GM12878 (cell line): ENCODE data around the gene PALS2. TPM values are rescaled to one million over a fixed set of nuclear protein-coding genes. Genes with fewer than 3 reads are reported as not detected.

Experiments used
- BHLHE40 ChIP-seq, 2 experiments: fragments of 450-650 bp in 1 of 2; IDR thresholded peaks; 2 replicates each; pipeline ENCODE4 v1.6.1; 2011 to 2017; ENCODE audit warnings: low read depth in 2 of 2, borderline replicate concordance in 1 of 2, improper control_type of control experiment in 1 of 2, low read length in 1 of 2, mild to moderate bottlenecking in 1 of 2
- CBX3 ChIP-seq: fragments of 200-600 bp; sonication (generic); IDR thresholded peaks from 2 replicates; pipeline ENCODE4 v1.6.1; 2016; ENCODE audit warnings: low read depth, borderline replicate concordance
- CBX5 ChIP-seq: sonication (generic); IDR thresholded peaks from 2 replicates; pipeline ENCODE4 v1.6.1; 2016; ENCODE audit warnings: low read depth, moderate library complexity, mild to moderate bottlenecking, inconsistent platforms
- CEBPB ChIP-seq, 2 experiments: fragments of 150-350 bp in 1 of 2; IDR thresholded peaks; 2 replicates each; pipeline ENCODE4 v1.6.1; 2012 to 2014; ENCODE audit warnings: low read depth in 2 of 2, low read length in 2 of 2, borderline replicate concordance in 1 of 2, inconsistent platforms in 1 of 2
- CHD4 ChIP-seq: fragments of 200-600 bp; sonication (generic); IDR thresholded peaks from 2 replicates; pipeline ENCODE4 v1.6.1; 2016; ENCODE audit warnings: mild to moderate bottlenecking
- DPF2 ChIP-seq: fragments of 450-650 bp; IDR thresholded peaks from 2 replicates; pipeline ENCODE4 v1.6.1; 2017; ENCODE audit warnings: mild to moderate bottlenecking
- FOS ChIP-seq: IDR thresholded peaks from 3 replicates; pipeline ENCODE4 v1.6.1; 2011; ENCODE audit warnings: borderline replicate concordance; ENCODE audit not compliant: insufficient read length; ENCODE audit errors: extremely low read depth
- KAT2A ChIP-seq: conservative IDR thresholded peaks from 2 replicates; pipeline ENCODE4 v1.6.1; 2011; ENCODE audit warnings: low read depth, low read length; ENCODE audit not compliant: control insufficient read depth
- MTA3 ChIP-seq: IDR thresholded peaks from 2 replicates; pipeline ENCODE4 v1.6.1; 2012; ENCODE audit warnings: low read length, inconsistent platforms, borderline replicate concordance
- PAX5 ChIP-seq: IDR thresholded peaks from 2 replicates; pipeline ENCODE4 v1.6.1; 2011; ENCODE audit warnings: low read depth, low read length, borderline replicate concordance
- SP1 ChIP-seq: IDR thresholded peaks from one replicate; pipeline ENCODE4 v1.6.1; 2011; ENCODE audit warnings: low read depth, low read length
- polyA plus RNA-seq, 11 experiments: library from polyadenylated mRNA; depleted of rRNA in 4 of 11; unstranded in 6 of 11; stranded (reverse) in 5 of 11; fragments of >200 nt; fragmentation: Nextera tagmentation in 4 of 11; fragmentation: Illumina TruSeq in 1 of 11; extraction: Ambion mirVana in 4 of 11; extraction: Trizol in 1 of 11; gene quantifications; 1 replicate in 1 of 11; 2 replicates in 10 of 11; pipeline versions ENCODE4 v1.2.1 to v1.2.3, GENCODE V29; 2011 to 2016; ENCODE audit warnings: inconsistent platforms in 2 of 11, missing spikeins in 2 of 11, low read depth in 1 of 11
- total RNA-seq, 4 experiments: library from RNA; depleted of rRNA in 3 of 4; stranded (reverse); fragments of >200 nt in 3 of 4; fragmentation: Illumina TruSeq in 1 of 4; extraction: Trizol in 1 of 4; gene quantifications; 2 replicates each; pipeline versions ENCODE4 v1.2.1 to v1.2.3, GENCODE V29; 2013 to 2021
- TF ChIP-seq, protein P1 (sequence below): IDR thresholded peaks from 2 replicates; pipeline ENCODE4 v1.6.1; 2011; ENCODE audit warnings: low read depth, mild to moderate bottlenecking, low read length, moderate library complexity, borderline replicate concordance; ENCODE audit errors: extremely low read depth
- TF ChIP-seq, protein P2 (sequence below): IDR thresholded peaks from 2 replicates; pipeline ENCODE4 v1.6.1; 2012; ENCODE audit warnings: low read depth, low read length, improper control_type of control experiment
- TF ChIP-seq, protein P3 (sequence below): fragments of 450-650 bp; IDR thresholded peaks from 2 replicates; pipeline ENCODE4 v1.6.1; 2016; ENCODE audit warnings: mild to moderate bottlenecking, moderate library complexity, borderline replicate concordance
- TF ChIP-seq, protein P4 (sequence below): IDR thresholded peaks from 2 replicates; pipeline ENCODE4 v1.6.1; 2012; ENCODE audit warnings: mild to moderate bottlenecking, low read depth, low read length
- TF ChIP-seq, protein P5 (sequence below): fragments of 450-650 bp; formaldehyde crosslinking; IDR thresholded peaks from 2 replicates; pipeline ENCODE4 v1.4.0; 2022; ENCODE audit warnings: mild to moderate bottlenecking, moderate library complexity

Gene PALS2
- total and polyA plus RNA-seq, 10 of the 15 experiments (the other 5 are each of a cell fraction or from before 2014, with no cell fraction given) = 10.7 to 53.5 (median 20.1) TPM

DNA sequence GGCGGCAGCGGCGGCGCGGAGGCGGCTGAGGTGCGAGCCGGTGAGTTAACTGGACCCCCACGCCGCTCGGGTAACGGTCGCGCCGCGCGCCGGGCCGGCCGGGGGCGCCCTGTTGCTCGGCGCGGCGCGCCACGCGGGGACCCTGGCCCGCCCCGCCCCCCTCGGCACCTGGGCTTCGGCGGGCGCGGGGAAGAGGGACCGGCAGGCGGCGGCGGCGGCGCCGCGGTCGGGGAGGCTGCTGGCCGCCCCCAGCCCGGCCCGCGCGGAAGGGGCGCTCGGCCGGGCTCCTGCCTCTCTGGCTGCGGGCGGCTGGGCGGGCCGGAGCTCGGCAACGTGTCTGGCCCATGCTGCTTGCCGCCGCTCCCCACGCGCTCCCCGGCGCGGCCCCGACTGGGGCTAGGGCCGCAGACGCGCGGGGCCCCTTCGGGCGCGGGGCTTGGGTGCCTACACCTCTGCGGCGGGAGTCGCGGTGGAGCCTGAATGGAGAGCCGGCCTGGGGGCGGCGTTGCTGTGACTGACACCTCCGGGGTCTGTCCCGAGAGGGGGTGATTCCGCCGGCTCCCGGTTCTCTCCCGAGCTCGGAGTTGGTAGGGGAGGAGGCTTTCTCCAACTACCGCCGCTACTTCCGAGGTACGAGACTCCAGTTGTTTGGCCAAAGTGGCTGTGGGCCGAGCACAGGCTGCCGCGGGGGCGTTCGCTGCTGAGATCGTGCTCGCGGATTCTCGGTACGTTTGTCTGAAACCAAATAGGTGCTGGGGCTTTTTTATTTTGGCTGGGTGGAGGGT lies 494 bp downstream of the PALS2 start (continued):
- no peak for TF ChIP-seq MTA3
- TF ChIP-seq CBX5 = no peak
- TF ChIP-seq BHLHE40 (IDR thresholded peaks at IDR 0.05; ENCODE audit: borderline replicate concordance in 1 of 2, low read depth in 2 of 2, low read length in 1 of 2) = peak; percentile 28 to 33; a peak in 3 of 4 replicates
- TF ChIP-seq CHD4 = no peak
- TF ChIP-seq FOS = no peak
- no peak for TF ChIP-seq SP1
- TF ChIP-seq, protein P1, sequence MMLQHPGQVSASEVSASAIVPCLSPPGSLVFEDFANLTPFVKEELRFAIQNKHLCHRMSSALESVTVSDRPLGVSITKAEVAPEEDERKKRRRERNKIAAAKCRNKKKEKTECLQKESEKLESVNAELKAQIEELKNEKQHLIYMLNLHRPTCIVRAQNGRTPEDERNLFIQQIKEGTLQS = no peak
- no peak for TF ChIP-seq CBX3
- TF ChIP-seq, protein P2, sequence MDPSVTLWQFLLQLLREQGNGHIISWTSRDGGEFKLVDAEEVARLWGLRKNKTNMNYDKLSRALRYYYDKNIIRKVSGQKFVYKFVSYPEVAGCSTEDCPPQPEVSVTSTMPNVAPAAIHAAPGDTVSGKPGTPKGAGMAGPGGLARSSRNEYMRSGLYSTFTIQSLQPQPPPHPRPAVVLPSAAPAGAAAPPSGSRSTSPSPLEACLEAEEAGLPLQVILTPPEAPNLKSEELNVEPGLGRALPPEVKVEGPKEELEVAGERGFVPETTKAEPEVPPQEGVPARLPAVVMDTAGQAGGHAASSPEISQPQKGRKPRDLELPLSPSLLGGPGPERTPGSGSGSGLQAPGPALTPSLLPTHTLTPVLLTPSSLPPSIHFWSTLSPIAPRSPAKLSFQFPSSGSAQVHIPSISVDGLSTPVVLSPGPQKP = no peak
- TF ChIP-seq CEBPB (IDR thresholded peaks at IDR 0.05; ENCODE audit: borderline replicate concordance in 1 of 2, low read depth in 2 of 2, low read length in 2 of 2) = no peak
- peak; percentile 10 for TF ChIP-seq DPF2
- TF ChIP-seq, protein P3, sequence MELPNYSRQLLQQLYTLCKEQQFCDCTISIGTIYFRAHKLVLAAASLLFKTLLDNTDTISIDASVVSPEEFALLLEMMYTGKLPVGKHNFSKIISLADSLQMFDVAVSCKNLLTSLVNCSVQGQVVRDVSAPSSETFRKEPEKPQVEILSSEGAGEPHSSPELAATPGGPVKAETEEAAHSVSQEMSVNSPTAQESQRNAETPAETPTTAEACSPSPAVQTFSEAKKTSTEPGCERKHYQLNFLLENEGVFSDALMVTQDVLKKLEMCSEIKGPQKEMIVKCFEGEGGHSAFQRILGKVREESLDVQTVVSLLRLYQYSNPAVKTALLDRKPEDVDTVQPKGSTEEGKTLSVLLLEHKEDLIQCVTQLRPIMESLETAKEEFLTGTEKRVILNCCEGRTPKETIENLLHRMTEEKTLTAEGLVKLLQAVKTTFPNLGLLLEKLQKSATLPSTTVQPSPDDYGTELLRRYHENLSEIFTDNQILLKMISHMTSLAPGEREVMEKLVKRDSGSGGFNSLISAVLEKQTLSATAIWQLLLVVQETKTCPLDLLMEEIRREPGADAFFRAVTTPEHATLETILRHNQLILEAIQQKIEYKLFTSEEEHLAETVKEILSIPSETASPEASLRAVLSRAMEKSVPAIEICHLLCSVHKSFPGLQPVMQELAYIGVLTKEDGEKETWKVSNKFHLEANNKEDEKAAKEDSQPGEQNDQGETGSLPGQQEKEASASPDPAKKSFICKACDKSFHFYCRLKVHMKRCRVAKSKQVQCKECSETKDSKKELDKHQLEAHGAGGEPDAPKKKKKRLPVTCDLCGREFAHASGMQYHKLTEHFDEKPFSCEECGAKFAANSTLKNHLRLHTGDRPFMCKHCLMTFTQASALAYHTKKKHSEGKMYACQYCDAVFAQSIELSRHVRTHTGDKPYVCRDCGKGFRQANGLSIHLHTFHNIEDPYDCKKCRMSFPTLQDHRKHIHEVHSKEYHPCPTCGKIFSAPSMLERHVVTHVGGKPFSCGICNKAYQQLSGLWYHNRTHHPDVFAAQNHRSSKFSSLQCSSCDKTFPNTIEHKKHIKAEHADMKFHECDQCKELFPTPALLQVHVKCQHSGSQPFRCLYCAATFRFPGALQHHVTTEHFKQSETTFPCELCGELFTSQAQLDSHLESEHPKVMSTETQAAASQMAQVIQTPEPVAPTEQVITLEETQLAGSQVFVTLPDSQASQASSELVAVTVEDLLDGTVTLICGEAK = no peak
- no peak for TF ChIP-seq KAT2A
- TF ChIP-seq PAX5 = no peak
- TF ChIP-seq, protein P4, sequence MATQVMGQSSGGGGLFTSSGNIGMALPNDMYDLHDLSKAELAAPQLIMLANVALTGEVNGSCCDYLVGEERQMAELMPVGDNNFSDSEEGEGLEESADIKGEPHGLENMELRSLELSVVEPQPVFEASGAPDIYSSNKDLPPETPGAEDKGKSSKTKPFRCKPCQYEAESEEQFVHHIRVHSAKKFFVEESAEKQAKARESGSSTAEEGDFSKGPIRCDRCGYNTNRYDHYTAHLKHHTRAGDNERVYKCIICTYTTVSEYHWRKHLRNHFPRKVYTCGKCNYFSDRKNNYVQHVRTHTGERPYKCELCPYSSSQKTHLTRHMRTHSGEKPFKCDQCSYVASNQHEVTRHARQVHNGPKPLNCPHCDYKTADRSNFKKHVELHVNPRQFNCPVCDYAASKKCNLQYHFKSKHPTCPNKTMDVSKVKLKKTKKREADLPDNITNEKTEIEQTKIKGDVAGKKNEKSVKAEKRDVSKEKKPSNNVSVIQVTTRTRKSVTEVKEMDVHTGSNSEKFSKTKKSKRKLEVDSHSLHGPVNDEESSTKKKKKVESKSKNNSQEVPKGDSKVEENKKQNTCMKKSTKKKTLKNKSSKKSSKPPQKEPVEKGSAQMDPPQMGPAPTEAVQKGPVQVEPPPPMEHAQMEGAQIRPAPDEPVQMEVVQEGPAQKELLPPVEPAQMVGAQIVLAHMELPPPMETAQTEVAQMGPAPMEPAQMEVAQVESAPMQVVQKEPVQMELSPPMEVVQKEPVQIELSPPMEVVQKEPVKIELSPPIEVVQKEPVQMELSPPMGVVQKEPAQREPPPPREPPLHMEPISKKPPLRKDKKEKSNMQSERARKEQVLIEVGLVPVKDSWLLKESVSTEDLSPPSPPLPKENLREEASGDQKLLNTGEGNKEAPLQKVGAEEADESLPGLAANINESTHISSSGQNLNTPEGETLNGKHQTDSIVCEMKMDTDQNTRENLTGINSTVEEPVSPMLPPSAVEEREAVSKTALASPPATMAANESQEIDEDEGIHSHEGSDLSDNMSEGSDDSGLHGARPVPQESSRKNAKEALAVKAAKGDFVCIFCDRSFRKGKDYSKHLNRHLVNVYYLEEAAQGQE = no peak
- TF ChIP-seq, protein P5, sequence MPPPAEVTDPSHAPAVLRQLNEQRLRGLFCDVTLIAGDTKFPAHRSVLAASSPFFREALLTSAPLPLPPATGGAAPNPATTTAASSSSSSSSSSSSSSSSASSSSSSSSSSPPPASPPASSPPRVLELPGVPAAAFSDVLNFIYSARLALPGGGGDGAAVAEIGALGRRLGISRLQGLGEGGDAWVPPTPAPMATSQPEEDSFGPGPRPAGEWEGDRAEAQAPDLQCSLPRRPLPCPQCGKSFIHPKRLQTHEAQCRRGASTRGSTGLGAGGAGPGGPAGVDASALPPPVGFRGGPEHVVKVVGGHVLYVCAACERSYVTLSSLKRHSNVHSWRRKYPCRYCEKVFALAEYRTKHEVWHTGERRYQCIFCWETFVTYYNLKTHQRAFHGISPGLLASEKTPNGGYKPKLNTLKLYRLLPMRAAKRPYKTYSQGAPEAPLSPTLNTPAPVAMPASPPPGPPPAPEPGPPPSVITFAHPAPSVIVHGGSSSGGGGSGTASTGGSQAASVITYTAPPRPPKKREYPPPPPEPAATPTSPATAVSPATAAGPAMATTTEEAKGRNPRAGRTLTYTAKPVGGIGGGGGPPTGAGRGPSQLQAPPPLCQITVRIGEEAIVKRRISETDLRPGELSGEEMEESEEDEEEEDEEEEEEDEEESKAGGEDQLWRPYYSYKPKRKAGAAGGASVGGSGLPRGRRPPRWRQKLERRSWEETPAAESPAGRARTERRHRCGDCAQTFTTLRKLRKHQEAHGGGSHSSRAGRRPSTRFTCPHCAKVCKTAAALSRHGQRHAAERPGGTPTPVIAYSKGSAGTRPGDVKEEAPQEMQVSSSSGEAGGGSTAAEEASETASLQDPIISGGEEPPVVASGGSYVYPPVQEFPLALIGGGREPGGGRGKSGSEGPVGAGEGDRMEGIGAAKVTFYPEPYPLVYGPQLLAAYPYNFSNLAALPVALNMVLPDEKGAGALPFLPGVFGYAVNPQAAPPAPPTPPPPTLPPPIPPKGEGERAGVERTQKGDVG (CRISPR knock-in tag) = no peak
